ENCODE data around the gene DNMT3A. TPM values are rescaled to one million over a fixed set of nuclear protein-coding genes. Genes with fewer than 3 reads are reported as not detected.

Gene DNMT3A
- total RNA-seq, 4 donors from 2014 or later = 11.3 to 29.5 (median 16.9) TPM

GRCh38 chr2:25380586-25381375 is 39.1 kb upstream of the DNMT3A start:
- WGBS = 85% methylated on average over 12 of the region's 12 CpGs
- Histone ChIP-seq H3K27ac (replicated peaks in 1 of 4) (no peak overlapping the region), H3K36me3 (no peaks in the 10 kb centered on the region), H3K27me3 (no peaks in the 10 kb centered on the region), H3K9me3 (no peaks in the 10 kb centered on the region), H3K4me3 (no peak overlapping the region), H3K4me1 (peaks cover 12 to 26% (median 23%) of the 10 kb centered on the region in 4 donors)
- no peak for DNase-seq (ENCODE audit: extremely low spot score)
- intact Hi-C loops (cut with DNase I) = no loop called here
- TF ChIP-seq EP300 (IDR thresholded peaks at IDR 0.05) (no peak), CTCF (IDR thresholded peaks at IDR 0.05) (no peak), POLR2AphosphoS5 (IDR thresholded peaks at IDR 0.05) (no peak), POLR2A (IDR thresholded peaks at IDR 0.05; ENCODE audit: low read depth) (no peak)

GRCh38 chr2:25380023-25380422 is 38.3 kb upstream of the DNMT3A start:
- DNase-seq (ENCODE audit: extremely low spot score) = no peak
- H3K36me3 ChIP-seq = no peaks in the 10 kb centered on the region
- H3K4me3 ChIP-seq = no peak overlapping the region
- TF ChIP-seq CTCF (IDR thresholded peaks at IDR 0.05) (no peak), POLR2A (IDR thresholded peaks at IDR 0.05; ENCODE audit: low read depth) (no peak), POLR2AphosphoS5 (IDR thresholded peaks at IDR 0.05) (no peak), EP300 (IDR thresholded peaks at IDR 0.05) (no peak)
- peaks cover 12 to 26% (median 23%) of the 10 kb centered on the region in 4 donors for H3K4me1 ChIP-seq
- intact Hi-C loops (cut with DNase I) = no loop called here
- 92% methylated on average over 5 of the region's 5 CpGs for WGBS
- H3K9me3 ChIP-seq = no peaks in the 10 kb centered on the region
- H3K27me3 ChIP-seq = no peaks in the 10 kb centered on the region
- no peak overlapping the region for H3K27ac ChIP-seq (replicated peaks in 1 of 4)

- intact Hi-C loops (cut with DNase I) = no loop called here
- TF ChIP-seq EP300 (IDR thresholded peaks at IDR 0.05) = no peak
- TF ChIP-seq POLR2A (IDR thresholded peaks at IDR 0.05; ENCODE audit: low read depth) = no peak
- no peak for TF ChIP-seq CTCF (IDR thresholded peaks at IDR 0.05)
- no peak for TF ChIP-seq POLR2AphosphoS5 (IDR thresholded peaks at IDR 0.05)
- no peaks in the 10 kb centered on the region for H3K9me3 ChIP-seq
- H3K4me3 ChIP-seq = no peak overlapping the region
- DNase-seq (ENCODE audit: extremely low spot score) = no peak
- WGBS = 98% methylated on average over 6 of the region's 6 CpGs
- H3K27me3 ChIP-seq = no peaks in the 10 kb centered on the region
- no peak overlapping the region for H3K27ac ChIP-seq (replicated peaks in 1 of 4)
- peaks cover 12 to 26% (median 23%) of the 10 kb centered on the region in 4 donors for H3K4me1 ChIP-seq
- no peaks in the 10 kb centered on the region for H3K36me3 ChIP-seq
Observed at GRCh38 chr2:25379535-25379934, 37.8 kb upstream of the DNMT3A start.

GRCh38 chr2:25378731-25379490 is 37.2 kb upstream of the DNMT3A start:
- H3K4me1 ChIP-seq = peaks cover 12 to 26% (median 23%) of the 10 kb centered on the region in 4 donors
- 88% methylated on average over 10 of the region's 10 CpGs for WGBS
- no peaks in the 10 kb centered on the region for H3K36me3 ChIP-seq
- intact Hi-C loops (cut with DNase I) = no loop called here
- no peaks in the 10 kb centered on the region for H3K27me3 ChIP-seq
- no peak overlapping the region for H3K27ac ChIP-seq (replicated peaks in 1 of 4)
- no peaks in the 10 kb centered on the region for H3K9me3 ChIP-seq
- no peak for DNase-seq (ENCODE audit: extremely low spot score)
- TF ChIP-seq POLR2A (IDR thresholded peaks at IDR 0.05; ENCODE audit: low read depth) (no peak), CTCF (IDR thresholded peaks at IDR 0.05) (no peak), POLR2AphosphoS5 (IDR thresholded peaks at IDR 0.05) (no peak), EP300 (IDR thresholded peaks at IDR 0.05) (no peak)
- H3K4me3 ChIP-seq = no peak overlapping the region
